Smooth muscle cell (in vitro differentiated cells): ENCODE results near the gene THRA. TPM values are rescaled to one million over a fixed set of nuclear protein-coding genes. Genes with fewer than 3 reads are reported as not detected.

Source experiments
- DNase-seq: peaks from one replicate; lab custom pipeline; 2025; ENCODE audit not compliant: unreplicated experiment; lab: John Stamatoyannopoulos, UW
- H2AFZ ChIP-seq: fragments of 200-600 bp; sonication (generic); 2 replicates; pipeline ENCODE4 v1.6.0; 2016; ENCODE audit warnings: antibody characterized with exemption, low read depth, mild to moderate bottlenecking
- H3F3A ChIP-seq: fragments of 200-600 bp; sonication (generic); 2 replicates; pipeline ENCODE4 v1.6.0; 2017; ENCODE audit warnings: antibody characterized with exemption, low read depth
- H3K27ac ChIP-seq: fragments of 200-600 bp; sonication (generic); 2 replicates; pipeline ENCODE4 v1.5.1; 2016; ENCODE audit warnings: low read depth, mild to moderate bottlenecking
- H3K27me3 ChIP-seq: fragments of 200-600 bp; sonication (generic); 2 replicates; pipeline ENCODE4 v1.6.1; 2016; ENCODE audit warnings: low read depth, mild to moderate bottlenecking
- H3K36me3 ChIP-seq: fragments of 200-600 bp; sonication (generic); 2 replicates; pipeline ENCODE4 v1.5.1; 2016; ENCODE audit warnings: low read depth
- H3K4me1 ChIP-seq: fragments of 200-600 bp; sonication (generic); 2 replicates; pipeline ENCODE4 v1.5.1; 2016; ENCODE audit warnings: low read depth
- H3K4me2 ChIP-seq: fragments of 200-600 bp; sonication (generic); 2 replicates; pipeline ENCODE4 v1.6.0; 2016; ENCODE audit warnings: mild to moderate bottlenecking
- H3K4me3 ChIP-seq: fragments of 200-600 bp; sonication (generic); 2 replicates; pipeline ENCODE4 v1.5.1; 2016; ENCODE audit warnings: mild to moderate bottlenecking
- H3K79me2 ChIP-seq: fragments of 200-600 bp; sonication (generic); 2 replicates; pipeline ENCODE4 v1.6.0; 2016; ENCODE audit warnings: low read depth, mild to moderate bottlenecking
- H3K9ac ChIP-seq: fragments of 200-600 bp; sonication (generic); 2 replicates; pipeline ENCODE4 v1.6.0; 2016; ENCODE audit warnings: low read depth
- H3K9me3 ChIP-seq: fragments of 200-600 bp; sonication (generic); replicated peaks from 2 replicates; pipeline ENCODE4 v1.5.1; 2016; ENCODE audit warnings: low read depth
- H4K20me1 ChIP-seq: fragments of 200-600 bp; sonication (generic); 2 replicates; pipeline ENCODE4 v1.6.0; 2016; ENCODE audit warnings: low read depth
- WGBS: methylation state at CpG from one replicate; pipeline ENCODE4 v1.1.7; 2016; ENCODE audit warnings: low lambda C conversion rate; 5-methylcytosine and 5-hydroxymethylcytosine counted together
- polyA plus RNA-seq: library from polyadenylated mRNA; unstranded; fragments of >200 nt; fragmentation: Nextera tagmentation; extraction: Ambion mirVana; gene quantifications from 2 replicates; pipeline ENCODE4 v1.2.1, GENCODE V29; 2016
- total RNA-seq: library from RNA; depleted of rRNA; stranded (reverse); fragments of >200 nt; gene quantifications from 2 replicates; pipeline ENCODE4 v1.2.3, GENCODE V29; 2014
- TF ChIP-seq, protein P1 (sequence below): fragments of 200-600 bp; sonication (generic); IDR thresholded peaks from 2 replicates; pipeline ENCODE4 v1.5.1; 2017; ENCODE audit warnings: borderline replicate concordance, mild to moderate bottlenecking, antibody characterized with exemption; ENCODE audit not compliant: insufficient read depth, poor library complexity, severe bottlenecking

The THRA gene
- total and polyA plus RNA-seq, 2 experiments from 2014 or later: 15.6 to 21.2 TPM

- Histone ChIP-seq H3K27ac (no peak overlapping the region), H3K27me3 (no peaks in the 10 kb centered on the region), H3K4me2 (no peak overlapping the region), H2AFZ (no peak overlapping the region), H3K9ac (no peak overlapping the region), H3K79me2 (peaks cover 12% of the 10 kb centered on the region), H3K4me1 (peaks cover 7% of the 10 kb centered on the region), H3K9me3 (no peaks in the 10 kb centered on the region), H3F3A (no peaks in the 10 kb centered on the region), H3K4me3 (no peak overlapping the region), H4K20me1 (no peaks in the 10 kb centered on the region), H3K36me3 (no peaks in the 10 kb centered on the region)
- DNase-seq: no peak
- WGBS: 94% methylated on average over 8 of the region's 8 CpGs
- TF ChIP-seq, protein P1, sequence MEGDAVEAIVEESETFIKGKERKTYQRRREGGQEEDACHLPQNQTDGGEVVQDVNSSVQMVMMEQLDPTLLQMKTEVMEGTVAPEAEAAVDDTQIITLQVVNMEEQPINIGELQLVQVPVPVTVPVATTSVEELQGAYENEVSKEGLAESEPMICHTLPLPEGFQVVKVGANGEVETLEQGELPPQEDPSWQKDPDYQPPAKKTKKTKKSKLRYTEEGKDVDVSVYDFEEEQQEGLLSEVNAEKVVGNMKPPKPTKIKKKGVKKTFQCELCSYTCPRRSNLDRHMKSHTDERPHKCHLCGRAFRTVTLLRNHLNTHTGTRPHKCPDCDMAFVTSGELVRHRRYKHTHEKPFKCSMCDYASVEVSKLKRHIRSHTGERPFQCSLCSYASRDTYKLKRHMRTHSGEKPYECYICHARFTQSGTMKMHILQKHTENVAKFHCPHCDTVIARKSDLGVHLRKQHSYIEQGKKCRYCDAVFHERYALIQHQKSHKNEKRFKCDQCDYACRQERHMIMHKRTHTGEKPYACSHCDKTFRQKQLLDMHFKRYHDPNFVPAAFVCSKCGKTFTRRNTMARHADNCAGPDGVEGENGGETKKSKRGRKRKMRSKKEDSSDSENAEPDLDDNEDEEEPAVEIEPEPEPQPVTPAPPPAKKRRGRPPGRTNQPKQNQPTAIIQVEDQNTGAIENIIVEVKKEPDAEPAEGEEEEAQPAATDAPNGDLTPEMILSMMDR: no peak
These were observed 4.5 kb upstream of the THRA start for GRCh38 chr17:40058186-40058784.

DNA sequence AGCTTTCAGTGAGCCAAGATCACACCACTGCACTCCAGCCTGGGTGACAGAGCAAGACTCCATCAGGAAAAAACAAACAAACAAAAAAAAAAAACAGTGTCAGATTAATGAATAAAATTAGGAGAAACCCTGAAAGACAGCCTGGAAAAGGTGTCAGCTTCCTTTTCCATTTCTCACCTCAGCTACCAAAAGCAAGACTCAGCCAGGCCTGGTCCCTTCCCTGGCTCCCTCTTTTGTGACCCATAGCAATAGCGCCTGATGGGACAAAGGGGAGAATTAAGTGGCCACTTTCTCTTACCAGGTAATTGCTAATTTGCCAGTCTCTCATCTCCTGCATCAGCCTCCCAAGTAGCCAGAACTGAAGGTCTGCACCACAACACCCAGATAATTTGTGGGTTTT, 3.9 kb upstream of the THRA start:
- no peak overlapping the region for H2AFZ ChIP-seq
- no peak overlapping the region for H3K4me2 ChIP-seq
- H3F3A ChIP-seq: no peaks in the 10 kb centered on the region
- H3K9ac ChIP-seq: no peak overlapping the region
- peaks cover 11% of the 10 kb centered on the region for H3K79me2 ChIP-seq
- H4K20me1 ChIP-seq: peaks cover 3% of the 10 kb centered on the region
- 86% methylated on average over 1 of the region's 1 CpG for WGBS
- no peaks in the 10 kb centered on the region for H3K36me3 ChIP-seq
- H3K4me3 ChIP-seq: no peak overlapping the region
- H3K27ac ChIP-seq: no peak overlapping the region
- H3K9me3 ChIP-seq: no peaks in the 10 kb centered on the region
- no peak for DNase-seq
- no peaks in the 10 kb centered on the region for H3K27me3 ChIP-seq
- TF ChIP-seq, protein P1: no peak
- H3K4me1 ChIP-seq: peaks cover 5% of the 10 kb centered on the region

- Histone ChIP-seq H3K79me2 (peaks cover 20% of the 10 kb centered on the region), H3K36me3 (no peaks in the 10 kb centered on the region), H3F3A (no peaks in the 10 kb centered on the region), H3K27me3 (no peaks in the 10 kb centered on the region), H3K4me1 (peaks cover 15% of the 10 kb centered on the region), H3K27ac (no peak overlapping the region), H3K4me2 (no peak overlapping the region), H3K9me3 (no peaks in the 10 kb centered on the region), H3K4me3 (no peak overlapping the region), H3K9ac (no peak overlapping the region), H4K20me1 (peaks cover 13% of the 10 kb centered on the region), H2AFZ (no peak overlapping the region)
- DNase-seq: no peak
- 81% methylated on average over 8 of the region's 8 CpGs for WGBS
- TF ChIP-seq, protein P1: no peak
These were observed 2.9 kb upstream of the THRA start for GRCh38 chr17:40059729-40060475.
